ENCODE data around the gene SLC9A2.

- TF ChIP-seq TAF1 (IDR thresholded peaks at IDR 0.05; ENCODE audit: borderline replicate concordance, low read depth, low read length) (no peak), POLR2A (IDR thresholded peaks at IDR 0.05; ENCODE audit: low read depth, low read length) (no peak)
Observed at GRCh38 chr2:102606353-102606752, 13.0 kb upstream of the SLC9A2 start.

Measured in GM12892 (cell line).